ENCODE results near the gene SERGEF.

SERGEF gene

DNA sequence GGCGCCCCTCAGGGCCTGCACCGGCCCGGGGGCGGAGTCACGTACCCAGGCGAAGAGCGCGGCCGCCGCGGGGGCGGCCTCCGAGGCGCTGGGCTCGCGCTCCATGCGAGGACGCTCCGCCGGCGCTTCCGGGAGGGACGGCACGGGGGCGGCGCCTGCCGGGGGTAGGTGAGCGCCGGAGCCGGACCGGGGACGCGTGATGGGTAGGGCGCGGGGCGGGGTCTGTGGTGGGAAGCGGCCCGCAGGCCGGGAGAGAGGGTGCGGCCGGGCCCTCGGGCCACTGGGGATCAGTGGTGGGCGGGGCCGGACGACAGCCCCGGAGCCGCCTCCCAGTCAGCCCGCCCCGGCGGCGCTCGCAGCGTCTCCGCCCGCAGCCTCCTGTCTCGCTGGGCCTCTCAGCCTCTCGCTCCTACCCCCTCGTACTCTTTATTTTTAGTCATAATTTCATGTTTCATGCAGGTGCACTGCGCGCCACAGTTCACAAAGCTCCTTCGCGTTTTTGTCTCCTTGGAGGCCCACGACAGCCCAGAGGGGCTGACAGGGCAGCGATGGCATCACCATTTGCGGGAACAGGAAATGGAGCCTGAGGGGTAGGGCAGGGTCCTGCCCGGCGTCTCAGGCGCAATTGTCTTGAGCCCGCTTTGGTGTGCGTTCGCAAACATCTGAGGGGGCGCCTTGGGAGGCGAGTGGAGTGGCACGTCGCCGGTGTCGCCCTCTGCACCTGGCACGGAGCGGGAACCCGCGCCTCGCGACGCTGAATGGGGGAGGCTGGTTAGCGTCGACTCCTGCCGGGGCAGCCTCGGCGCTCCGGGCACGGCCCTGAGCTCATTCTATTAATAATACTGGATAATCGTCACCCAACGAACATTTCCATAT, at the start of gene SERGEF:
TSS of gene SERGEF (minus strand) at position 142 of the 876 bp plus-strand sequence. CDS start at position 105, 37 bp downstream.
- DNase-seq (ENCODE audit: low read depth): peak; percentile 86

DNA sequence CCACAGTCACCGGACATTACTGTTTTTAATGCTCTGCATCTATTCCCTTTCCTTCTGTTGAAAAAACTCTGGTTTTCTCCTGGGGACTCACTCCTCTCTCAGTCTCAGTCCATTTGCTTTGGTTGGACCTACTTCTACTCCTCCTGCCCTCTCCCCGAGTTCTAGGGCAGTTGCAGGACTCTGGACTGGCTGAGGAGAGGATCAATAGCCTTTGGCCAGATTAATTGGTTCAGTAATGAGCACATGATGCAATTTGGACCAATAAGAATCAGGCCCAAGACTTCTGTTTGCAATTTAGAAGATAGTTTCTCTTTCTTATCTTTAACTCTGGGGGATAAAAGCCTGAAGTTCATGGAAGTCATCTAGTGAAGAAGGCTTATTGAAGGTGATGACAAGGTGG, 48.5 kb upstream of the SERGEF start:
- no peak for DNase-seq (ENCODE audit: low read depth)

GRCh38 chr11:18056561-18057181, 43.8 kb upstream of the SERGEF start:
- no peak for DNase-seq (ENCODE audit: low read depth)

DNA sequence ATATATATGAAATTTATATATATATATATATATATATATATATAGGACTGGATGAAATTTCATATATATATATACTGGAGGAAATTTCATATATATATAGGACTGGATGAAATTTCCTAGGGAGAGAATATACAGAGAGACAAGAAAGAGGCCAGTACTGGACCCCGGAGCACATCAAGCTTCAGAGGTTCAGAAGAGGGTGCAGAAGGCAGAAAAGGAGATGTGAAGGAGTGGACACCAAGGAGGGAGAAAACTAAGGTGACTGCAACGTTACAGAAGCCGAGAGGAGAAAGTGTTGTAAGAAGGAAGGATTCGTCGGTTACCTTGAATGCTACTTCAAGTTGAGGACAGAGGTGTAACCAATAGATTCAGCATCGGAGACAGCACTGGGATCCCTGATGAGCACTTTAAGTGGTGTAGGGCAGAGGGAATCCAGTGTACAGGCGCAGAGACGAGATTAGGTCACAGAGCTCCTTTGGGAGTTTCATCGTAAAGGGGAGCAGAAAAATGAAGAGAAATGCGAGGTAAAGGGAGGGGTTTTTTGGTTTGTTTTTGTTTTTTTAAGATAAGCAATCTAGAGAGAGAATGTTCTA, 41.8 kb upstream of the SERGEF start:
- DNase-seq (ENCODE audit: low read depth): no peak

GRCh38 chr11:18050848-18051247, 38.0 kb upstream of the SERGEF start:
- DNase-seq (ENCODE audit: low read depth): no peak

- DNase-seq (ENCODE audit: low read depth): no peak
Observed at GRCh38 chr11:18046116-18046777, 33.4 kb upstream of the SERGEF start, which contains the start of gene TPH1. TSS of gene TPH1 (minus strand) at chr11:18046269. CDS start at chr11:18040762, 5,507 bp downstream.

DNA sequence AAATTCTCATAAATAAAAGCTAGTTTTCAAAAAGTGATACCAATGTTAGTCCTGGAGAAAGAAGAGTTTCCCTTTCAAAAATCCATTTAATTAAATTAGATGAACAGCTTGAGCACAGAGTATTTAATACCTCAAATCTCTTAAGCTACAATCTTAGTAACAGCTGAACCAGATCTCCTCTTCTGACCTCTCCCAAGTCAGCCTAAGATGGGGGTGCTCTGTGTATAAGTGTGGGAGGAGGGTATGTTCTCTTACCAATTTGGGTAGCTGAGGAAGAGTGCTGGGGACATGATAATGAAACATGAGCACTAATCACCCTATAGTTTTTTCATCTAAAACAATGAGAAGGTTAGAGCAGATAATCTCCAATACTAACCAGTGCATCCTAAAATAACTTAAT, 23.6 kb upstream of the SERGEF start:
- DNase-seq (ENCODE audit: low read depth): no peak

DNA sequence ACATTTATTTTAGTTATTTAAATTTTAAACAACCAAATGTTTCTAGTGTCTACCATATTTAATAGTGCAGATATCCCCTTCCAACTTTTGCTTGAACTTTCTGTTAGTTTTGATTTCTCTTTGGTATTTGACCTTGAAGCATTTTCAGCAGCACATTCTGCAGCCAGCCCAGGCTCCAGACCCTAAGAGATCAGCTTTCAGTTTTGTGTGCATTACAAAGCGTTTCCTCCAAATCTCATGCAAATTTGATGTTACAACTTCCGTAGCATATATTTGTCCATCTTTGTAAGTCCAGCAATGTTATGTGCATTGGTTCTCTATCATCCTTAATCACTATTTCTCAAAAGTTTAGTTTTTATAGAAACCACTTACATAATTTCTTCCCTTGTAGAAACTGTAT, 14.6 kb upstream of the SERGEF start:
- DNase-seq (ENCODE audit: low read depth): no peak

DNA sequence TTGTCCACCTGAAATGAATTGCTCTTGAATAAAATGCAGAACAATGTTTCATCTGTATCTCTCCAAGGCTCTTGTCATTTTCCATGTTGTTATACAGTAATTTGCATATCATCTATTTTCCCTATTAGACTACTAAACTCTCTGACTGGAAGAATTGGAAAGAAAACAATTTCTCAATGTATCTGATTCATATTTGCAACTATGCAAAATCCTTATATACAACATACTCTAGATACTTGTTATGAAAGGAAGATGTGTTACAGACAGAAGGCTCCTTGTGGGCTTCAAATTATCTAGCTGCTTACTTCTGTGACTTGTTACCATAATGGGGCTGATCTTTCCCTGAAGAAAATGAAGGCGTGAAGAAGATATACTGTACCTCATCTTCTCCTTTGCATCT, 9.6 kb upstream of the SERGEF start:
- no peak for DNase-seq (ENCODE audit: low read depth)

DNA sequence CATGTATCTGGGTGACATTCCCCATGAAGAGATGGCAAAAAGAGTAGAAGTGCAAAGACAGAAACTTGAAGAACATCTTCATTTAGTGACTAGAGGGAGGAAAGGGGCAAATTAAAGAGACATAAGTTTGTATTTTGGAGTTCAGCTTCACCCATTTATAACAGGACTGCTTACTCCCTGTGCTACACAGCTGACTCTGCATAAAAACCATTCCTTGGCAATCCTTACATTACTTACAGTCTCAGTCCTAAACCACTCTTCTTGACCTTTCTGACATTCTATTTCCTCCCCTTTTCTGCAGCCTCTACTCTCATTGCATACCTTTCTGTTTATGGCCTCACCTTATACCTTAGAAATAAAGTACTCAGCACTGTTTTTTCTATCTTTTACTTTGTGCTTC, 6.8 kb upstream of the SERGEF start:
- DNase-seq (ENCODE audit: low read depth): no peak

- no peak for DNase-seq (ENCODE audit: low read depth)
Observed at GRCh38 chr11:18016789-18017188, 3.9 kb upstream of the SERGEF start.

GRCh38 chr11:18014876-18015275, 2.0 kb upstream of the SERGEF start:
- no peak for DNase-seq (ENCODE audit: low read depth)

DNA sequence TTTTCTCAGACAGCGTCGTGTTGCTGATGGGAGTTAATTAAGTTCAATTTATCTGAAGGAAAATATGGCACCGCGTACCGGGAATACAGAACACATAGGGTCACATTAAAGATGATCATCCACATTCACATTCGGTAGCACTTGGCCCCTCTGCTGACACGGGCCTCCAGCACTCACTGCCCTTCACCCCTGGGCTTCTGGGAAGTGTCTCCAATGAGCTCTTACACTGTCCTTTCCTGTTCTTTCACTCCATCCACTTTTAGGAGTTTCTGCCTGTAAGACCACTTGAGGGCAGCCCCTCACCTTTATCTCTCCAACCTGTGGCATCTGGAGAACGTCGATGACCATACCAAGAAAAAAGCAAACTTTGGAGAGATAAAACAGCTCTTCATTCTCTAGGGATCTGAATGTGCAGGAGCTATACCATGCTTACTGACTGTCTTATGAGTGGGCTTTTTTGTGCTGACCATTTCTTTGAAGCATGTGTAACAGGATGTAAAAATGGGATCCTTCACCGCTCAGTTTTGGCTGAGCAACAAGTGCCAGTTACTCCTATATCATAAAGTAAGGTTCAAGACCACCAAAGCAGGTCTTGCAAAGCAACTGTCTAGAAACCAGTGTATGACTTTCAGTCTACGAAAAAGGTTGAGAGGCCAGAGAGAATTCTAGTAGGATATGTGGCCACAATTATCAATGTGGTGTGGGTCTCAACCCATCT, 1.1 kb upstream of the SERGEF start:
- no peak for DNase-seq (ENCODE audit: low read depth)

- peak; percentile 12 for DNase-seq (ENCODE audit: low read depth)
Observed at GRCh38 chr11:18012122-18012905, 533 bp downstream of the SERGEF start.

DNA sequence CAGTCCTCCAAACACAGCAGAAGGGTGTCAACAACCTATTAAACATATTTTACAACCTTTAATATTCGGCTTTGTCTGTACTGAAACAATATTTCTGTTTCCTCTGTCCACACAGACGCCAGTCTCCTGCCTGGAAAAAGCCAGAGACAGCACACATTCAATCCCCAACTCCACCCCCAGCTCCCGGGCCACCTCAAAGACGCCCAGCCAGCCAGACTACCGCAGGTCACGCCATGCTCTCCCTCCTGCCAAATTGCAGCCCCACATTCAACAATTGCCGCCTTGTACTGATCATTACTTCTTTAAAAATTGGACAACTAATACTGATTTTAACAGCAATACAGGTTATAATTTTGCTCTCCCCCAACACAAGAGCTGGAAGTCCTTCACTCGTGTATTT, 1.2 kb downstream of the SERGEF start:
- DNase-seq (ENCODE audit: low read depth): no peak

DNA sequence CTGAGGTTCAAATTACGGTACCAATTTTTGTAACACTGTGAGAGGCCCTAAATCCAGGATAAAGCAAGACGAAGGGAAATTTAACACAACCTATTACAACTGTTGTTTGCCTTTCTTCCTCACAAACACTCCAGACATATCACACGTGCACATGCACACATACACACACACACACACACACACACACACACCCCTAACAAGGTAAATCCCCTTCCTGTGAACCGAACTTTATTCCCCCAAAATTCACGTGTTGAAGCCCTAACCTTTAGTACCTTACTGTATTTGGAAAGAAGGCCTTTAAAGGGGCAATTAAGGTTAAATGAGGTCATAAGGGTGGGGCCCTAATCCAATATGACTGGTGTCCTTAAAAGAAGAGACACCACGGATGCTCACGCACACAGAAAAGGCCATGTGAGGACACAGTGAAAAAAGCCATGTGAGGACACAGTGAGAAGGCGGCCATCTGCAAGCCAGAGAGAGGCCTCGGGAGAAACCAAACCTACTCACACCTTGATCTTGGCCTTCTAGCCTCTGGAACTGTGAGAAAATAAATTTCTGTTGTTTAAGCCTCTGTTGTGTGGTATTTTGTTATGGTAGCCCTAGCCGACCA, 1.8 kb downstream of the SERGEF start:
- DNase-seq (ENCODE audit: low read depth): no peak

GRCh38 chr11:18010121-18010670, 2.7 kb downstream of the SERGEF start:
- no peak for DNase-seq (ENCODE audit: low read depth)

DNA sequence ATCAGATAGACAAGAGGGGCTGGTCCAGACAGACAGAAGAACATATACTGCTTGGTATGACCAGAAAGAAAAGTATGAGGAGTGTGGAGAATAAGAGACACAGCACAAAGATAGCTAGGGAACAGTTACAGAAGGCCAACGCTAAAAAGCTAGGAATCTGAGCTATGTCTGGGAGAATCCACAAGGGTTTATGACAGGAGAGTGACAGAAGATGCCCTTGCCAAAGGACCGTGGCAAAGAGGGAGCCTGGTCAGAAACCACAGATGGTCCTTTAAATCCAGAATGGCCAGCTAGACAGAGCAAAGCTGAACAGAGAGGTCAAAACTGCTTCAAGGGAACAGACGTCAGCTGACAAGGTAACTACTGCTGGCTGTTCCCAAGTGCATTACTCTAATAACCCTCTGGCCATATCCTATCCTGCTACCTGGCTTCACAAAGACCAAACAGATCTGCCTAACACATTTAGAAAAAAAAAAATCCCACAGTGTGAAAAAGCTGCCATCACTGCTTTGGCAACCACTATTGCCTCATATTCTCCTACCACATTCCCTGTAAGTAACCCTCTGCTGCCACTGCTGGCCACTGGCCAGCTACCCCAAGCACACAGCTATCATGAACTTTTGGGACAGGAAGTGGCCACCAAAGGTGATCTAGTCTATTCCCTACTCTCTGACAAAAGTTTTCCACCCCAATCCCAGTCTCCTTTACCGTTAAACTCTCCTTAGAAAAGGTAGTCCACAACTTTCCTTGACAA, 7.3 kb downstream of the SERGEF start:
- DNase-seq (ENCODE audit: low read depth): peak; percentile 40

- peak; percentile 73 for DNase-seq (ENCODE audit: low read depth)
Observed at GRCh38 chr11:18001191-18001590, 11.7 kb downstream of the SERGEF start.

DNA sequence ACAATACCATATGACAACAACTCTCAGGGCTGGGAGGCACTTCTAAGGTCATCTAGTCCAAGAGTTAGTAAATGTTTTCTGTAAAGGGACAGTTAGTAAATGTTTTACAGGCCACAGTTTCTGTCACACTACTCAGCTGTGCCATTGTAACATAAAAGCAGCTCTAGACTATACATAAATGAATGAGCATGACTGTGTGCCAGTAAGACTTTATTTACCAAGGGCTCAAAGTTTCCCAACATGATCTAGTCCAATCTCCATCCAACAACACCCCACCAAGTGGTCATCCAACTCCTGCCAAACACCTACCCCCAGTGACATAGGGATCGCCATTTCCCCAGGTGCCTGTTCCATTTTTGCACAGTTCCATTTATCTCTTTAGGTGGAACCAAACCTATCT, 12.1 kb downstream of the SERGEF start:
- no peak for DNase-seq (ENCODE audit: low read depth)

All from fibroblast of gingiva (primary cell).